Hepatocyte (in vitro differentiated cells): ENCODE data around the gene ZBED4.

Experiments used
- EZH2 ChIP-seq: fragments of 200-600 bp; sonication (generic); IDR thresholded peaks from 2 replicates; pipeline ENCODE4 v1.6.1; 2016; ENCODE audit warnings: antibody characterized with exemption, mild to moderate bottlenecking, borderline replicate concordance
- TF ChIP-seq, protein P1 (sequence below): fragments of 200-600 bp; sonication (generic); IDR thresholded peaks from 2 replicates; pipeline ENCODE4 v1.5.1; 2016; ENCODE audit warnings: antibody characterized with exemption, mild to moderate bottlenecking; ENCODE audit not compliant: poor library complexity

DNA sequence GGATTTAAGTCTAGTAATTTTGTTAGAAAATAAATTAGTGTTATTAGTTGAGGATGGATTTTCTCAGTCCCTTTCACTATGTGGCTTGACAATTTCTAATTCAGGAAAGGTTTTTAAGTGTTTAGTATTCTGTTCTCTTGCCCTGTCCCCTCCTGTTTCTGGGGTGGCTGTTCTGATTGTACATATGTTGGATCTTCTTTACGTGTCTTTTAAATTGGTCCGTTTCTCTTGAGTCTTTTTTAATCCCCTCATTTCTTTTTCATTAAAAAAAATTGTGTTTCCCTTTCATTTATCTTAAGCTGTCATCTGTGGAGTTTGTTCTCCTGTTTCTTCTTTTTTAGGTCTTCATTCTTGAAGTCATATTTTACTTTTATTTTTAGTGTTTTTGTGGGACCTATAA is 12.5 kb downstream of the ZBED4 start:
- TF ChIP-seq, protein P1, sequence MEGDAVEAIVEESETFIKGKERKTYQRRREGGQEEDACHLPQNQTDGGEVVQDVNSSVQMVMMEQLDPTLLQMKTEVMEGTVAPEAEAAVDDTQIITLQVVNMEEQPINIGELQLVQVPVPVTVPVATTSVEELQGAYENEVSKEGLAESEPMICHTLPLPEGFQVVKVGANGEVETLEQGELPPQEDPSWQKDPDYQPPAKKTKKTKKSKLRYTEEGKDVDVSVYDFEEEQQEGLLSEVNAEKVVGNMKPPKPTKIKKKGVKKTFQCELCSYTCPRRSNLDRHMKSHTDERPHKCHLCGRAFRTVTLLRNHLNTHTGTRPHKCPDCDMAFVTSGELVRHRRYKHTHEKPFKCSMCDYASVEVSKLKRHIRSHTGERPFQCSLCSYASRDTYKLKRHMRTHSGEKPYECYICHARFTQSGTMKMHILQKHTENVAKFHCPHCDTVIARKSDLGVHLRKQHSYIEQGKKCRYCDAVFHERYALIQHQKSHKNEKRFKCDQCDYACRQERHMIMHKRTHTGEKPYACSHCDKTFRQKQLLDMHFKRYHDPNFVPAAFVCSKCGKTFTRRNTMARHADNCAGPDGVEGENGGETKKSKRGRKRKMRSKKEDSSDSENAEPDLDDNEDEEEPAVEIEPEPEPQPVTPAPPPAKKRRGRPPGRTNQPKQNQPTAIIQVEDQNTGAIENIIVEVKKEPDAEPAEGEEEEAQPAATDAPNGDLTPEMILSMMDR, result no peak
- TF ChIP-seq EZH2, result no peak
